ENCODE results near the gene MPHOSPH9. TPM values are rescaled to one million over a fixed set of nuclear protein-coding genes. Genes with fewer than 3 reads are reported as not detected.

Gene MPHOSPH9
- total and polyA plus RNA-seq, 10 donors, result 7.1 to 97.3 (median 40.0) TPM

DNA sequence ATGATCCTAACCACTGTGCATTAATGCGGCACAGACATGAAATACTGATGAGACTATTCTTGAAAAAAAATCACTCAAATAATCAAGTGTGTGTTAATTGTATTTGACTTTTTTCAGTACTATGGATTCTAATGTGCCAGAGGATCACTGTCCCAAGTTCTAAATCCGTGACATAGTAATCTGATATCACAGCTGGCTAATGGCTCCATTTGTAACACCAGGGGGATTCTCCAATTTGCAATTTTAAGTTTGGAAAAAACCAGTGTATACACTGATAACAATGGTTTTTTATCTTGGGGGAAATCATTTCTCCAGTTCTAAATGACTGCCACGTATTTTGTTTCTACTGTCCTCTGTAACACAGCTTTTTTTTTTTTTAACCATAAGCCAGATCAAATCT is 33.0 kb downstream of the MPHOSPH9 start:
- TF ChIP-seq CTCF (IDR thresholded peaks at IDR 0.05 in 8 of 11, conservative IDR thresholded peaks at IDR 0.05 in 3 of 11) (no peak), POLR2AphosphoS5 (IDR thresholded peaks at IDR 0.05) (no peak), POLR2A (IDR thresholded peaks at IDR 0.05) (no peak)

GRCh38 chr12:123187637-123188036 is 45.3 kb downstream of the MPHOSPH9 start:
- H3K27ac ChIP-seq, result no peak overlapping the region
- no peaks in the 10 kb centered on the region for H3K9me3 ChIP-seq
- DNase-seq, result no peak
- intact Hi-C loops (cut with DNase I; ENCODE audit: low total_unique reads), result no loop called here
- WGBS, 5 donors, result 94 to 99% (median 96%) methylated on average over 6 of the region's 6 CpGs
- H3K4me3 ChIP-seq, result no peak overlapping the region
- H3K4me1 ChIP-seq, result no peaks in the 10 kb centered on the region
- TF ChIP-seq POLR2A (IDR thresholded peaks at IDR 0.05), result no peak
- no peak for TF ChIP-seq CTCF (IDR thresholded peaks at IDR 0.05 in 8 of 11, conservative IDR thresholded peaks at IDR 0.05 in 3 of 11)
- no peak for TF ChIP-seq POLR2AphosphoS5 (IDR thresholded peaks at IDR 0.05)
- H3K27me3 ChIP-seq (replicated peaks in 1 of 7), result no peaks in the 10 kb centered on the region
- H3K36me3 ChIP-seq, result peaks cover 0 to 99% (median 53%) of the 10 kb centered on the region in 6 donors

More for the DNA sequence above, 33.0 kb downstream of the MPHOSPH9 start:
- Histone ChIP-seq H3K4me3 (no peak overlapping the region), H3K36me3 (peaks cover 6 to 96% (median 33%) of the 10 kb centered on the region in 6 donors), H3K27me3 (replicated peaks in 1 of 7) (no peaks in the 10 kb centered on the region), H3K4me1 (no peaks in the 10 kb centered on the region), H3K9me3 (no peaks in the 10 kb centered on the region), H3K27ac (no peak overlapping the region)
- intact Hi-C loops (cut with DNase I; ENCODE audit: low total_unique reads), result no loop called here
- WGBS, 5 donors, result 92 to 99% (median 96%) methylated on average over 3 of the region's 3 CpGs
- DNase-seq, result no peak

DNA sequence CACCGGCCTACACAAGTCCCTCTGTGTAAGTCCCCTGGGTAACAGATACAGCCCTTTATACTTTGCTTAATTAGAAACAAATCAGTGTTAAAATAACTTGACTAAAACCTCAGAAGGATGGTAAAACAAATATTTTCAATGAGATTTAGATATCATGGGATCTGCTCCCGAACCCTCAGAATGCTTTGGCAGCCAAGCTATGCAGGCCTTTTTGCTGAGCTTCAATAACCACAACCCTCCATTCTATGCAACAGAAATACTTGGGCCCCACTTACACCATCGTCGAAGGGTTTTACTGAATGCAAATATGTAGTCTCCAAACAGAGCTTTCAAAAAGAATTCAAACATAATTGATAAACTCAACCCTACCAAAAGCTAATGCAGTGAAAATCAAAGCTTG is 52.8 kb downstream of the MPHOSPH9 start:
- intact Hi-C loops (cut with DNase I; ENCODE audit: low total_unique reads), result no loop called here
- Histone ChIP-seq H3K27me3 (replicated peaks in 1 of 7) (no peaks in the 10 kb centered on the region), H3K36me3 (peaks cover 3 to 99% (median 55%) of the 10 kb centered on the region in 6 donors), H3K9me3 (no peaks in the 10 kb centered on the region), H3K4me1 (no peaks in the 10 kb centered on the region), H3K27ac (no peak overlapping the region), H3K4me3 (no peak overlapping the region)
- WGBS, 5 donors, result 86 to 93% (median 90%) methylated on average over 4 of the region's 4 CpGs
- no peak for DNase-seq
- TF ChIP-seq POLR2AphosphoS5 (IDR thresholded peaks at IDR 0.05), result no peak
- TF ChIP-seq CTCF (IDR thresholded peaks at IDR 0.05 in 8 of 11, conservative IDR thresholded peaks at IDR 0.05 in 3 of 11), result no peak
- no peak for TF ChIP-seq POLR2A (IDR thresholded peaks at IDR 0.05)

GRCh38 chr12:123171967-123172366 is 61.0 kb downstream of the MPHOSPH9 start:
- WGBS, 5 donors, result 70 to 96% (median 75%) methylated on average over 5 of the region's 5 CpGs
- TF ChIP-seq CTCF (IDR thresholded peaks at IDR 0.05 in 8 of 11, conservative IDR thresholded peaks at IDR 0.05 in 3 of 11) (no peak), POLR2AphosphoS5 (IDR thresholded peaks at IDR 0.05) (no peak), POLR2A (IDR thresholded peaks at IDR 0.05) (no peak)
- no peak for DNase-seq
- no peak overlapping the region for H3K4me3 ChIP-seq
- H3K36me3 ChIP-seq, result peaks cover 0 to 88% (median 17%) of the 10 kb centered on the region in 6 donors
- no peak overlapping the region for H3K27ac ChIP-seq
- no peaks in the 10 kb centered on the region for H3K4me1 ChIP-seq
- H3K27me3 ChIP-seq (replicated peaks in 1 of 7), result no peaks in the 10 kb centered on the region
- no peaks in the 10 kb centered on the region for H3K9me3 ChIP-seq
- intact Hi-C loops (cut with DNase I; ENCODE audit: low total_unique reads), result no loop called here

Measured in spleen (tissue), 11 donors.